Lower leg skin (tissue), 3 donors: ENCODE data around the gene APRT.
A peak's percentile ranks its signal among the peaks of the same experiment; 100 is the strongest.

Source experiments
- POLR2A ChIP-seq, 2 donors: fragments of 450-650 bp; IDR thresholded peaks; one replicate each; pipeline ENCODE4 v1.6.1; 2016 to 2017; ENCODE audit warnings: antibody characterized with exemption in 2 of 2, mild to moderate bottlenecking in 1 of 2, moderate library complexity in 1 of 2
- TF ChIP-seq, protein P1 (sequence below), 3 donors: fragments of 450-650 bp; IDR thresholded peaks; one replicate each; pipeline ENCODE4 v1.5.1; 2016; ENCODE audit warnings: antibody characterized with exemption in 3 of 3, mild to moderate bottlenecking in 3 of 3, moderate library complexity in 2 of 3

DNA sequence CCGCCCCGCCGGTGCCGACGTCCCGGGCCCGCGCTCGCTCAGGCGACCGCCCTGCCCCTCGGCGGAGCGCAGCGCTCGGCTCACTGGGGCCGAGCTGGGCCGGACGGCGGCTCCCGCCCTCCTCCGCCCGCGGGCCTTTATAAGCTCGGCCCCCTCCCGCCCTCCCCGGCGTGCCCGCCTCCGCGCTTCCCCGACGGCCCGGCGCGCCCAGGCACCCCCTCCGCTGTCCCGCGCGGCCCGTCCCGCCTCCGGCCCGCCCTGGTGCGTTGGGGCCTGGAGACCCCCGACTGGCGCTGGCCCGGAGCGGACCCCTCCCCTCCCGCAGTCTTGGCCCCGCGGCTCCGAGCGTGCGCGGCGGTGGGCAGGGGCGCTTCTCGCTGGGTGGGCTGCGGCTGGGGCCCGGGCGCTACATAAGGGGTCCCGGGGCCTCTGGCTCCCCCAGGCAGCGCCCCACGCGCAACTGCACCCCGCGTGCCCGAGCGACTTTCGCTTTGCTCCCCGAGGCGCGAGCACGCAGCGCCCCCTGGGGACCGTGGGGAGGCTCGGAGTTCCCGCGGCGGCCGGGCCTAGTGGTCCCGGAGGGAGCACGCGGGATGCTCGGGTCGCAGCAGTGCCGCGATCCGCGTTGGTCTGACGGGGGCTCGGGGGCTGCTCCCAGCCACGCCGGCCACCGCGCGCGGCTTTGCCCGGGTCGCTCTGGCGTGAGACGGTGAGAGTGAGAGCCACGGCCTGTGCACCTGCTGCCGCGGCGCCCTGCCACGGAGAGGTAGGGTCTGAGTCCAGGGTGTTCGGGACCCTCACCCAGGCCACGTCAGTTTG is 26.4 kb downstream of the APRT start, which contains the start of gene PIEZO1:
- TF ChIP-seq, protein P1, sequence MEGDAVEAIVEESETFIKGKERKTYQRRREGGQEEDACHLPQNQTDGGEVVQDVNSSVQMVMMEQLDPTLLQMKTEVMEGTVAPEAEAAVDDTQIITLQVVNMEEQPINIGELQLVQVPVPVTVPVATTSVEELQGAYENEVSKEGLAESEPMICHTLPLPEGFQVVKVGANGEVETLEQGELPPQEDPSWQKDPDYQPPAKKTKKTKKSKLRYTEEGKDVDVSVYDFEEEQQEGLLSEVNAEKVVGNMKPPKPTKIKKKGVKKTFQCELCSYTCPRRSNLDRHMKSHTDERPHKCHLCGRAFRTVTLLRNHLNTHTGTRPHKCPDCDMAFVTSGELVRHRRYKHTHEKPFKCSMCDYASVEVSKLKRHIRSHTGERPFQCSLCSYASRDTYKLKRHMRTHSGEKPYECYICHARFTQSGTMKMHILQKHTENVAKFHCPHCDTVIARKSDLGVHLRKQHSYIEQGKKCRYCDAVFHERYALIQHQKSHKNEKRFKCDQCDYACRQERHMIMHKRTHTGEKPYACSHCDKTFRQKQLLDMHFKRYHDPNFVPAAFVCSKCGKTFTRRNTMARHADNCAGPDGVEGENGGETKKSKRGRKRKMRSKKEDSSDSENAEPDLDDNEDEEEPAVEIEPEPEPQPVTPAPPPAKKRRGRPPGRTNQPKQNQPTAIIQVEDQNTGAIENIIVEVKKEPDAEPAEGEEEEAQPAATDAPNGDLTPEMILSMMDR (IDR thresholded peaks at IDR 0.05), result peak in 1 of 3 donors; percentile 66
- no peak for TF ChIP-seq POLR2A (IDR thresholded peaks at IDR 0.05)
